Gastrocnemius medialis (tissue), 4 donors: Measurements from ENCODE around the gene TOR1B.

ENCODE experiments used
- POLR2A ChIP-seq, 2 donors: fragments of 450-650 bp; IDR thresholded peaks; one replicate each; pipeline ENCODE4 v1.6.1; 2017; ENCODE audit warnings: antibody characterized with exemption in 2 of 2, mild to moderate bottlenecking in 2 of 2, moderate library complexity in 2 of 2
- TF ChIP-seq, protein P1 (sequence below), 5 experiments: fragments of 450-650 bp in 3 of 5; fragments of 200-600 bp in 2 of 5; sonication (generic) in 2 of 5; IDR thresholded peaks in 4 of 5; conservative IDR thresholded peaks in 1 of 5; 1 replicate in 4 of 5; 2 replicates in 1 of 5; pipeline ENCODE4 v1.5.1; 2016 to 2019; ENCODE audit warnings: antibody characterized with exemption in 5 of 5, mild to moderate bottlenecking in 3 of 5, moderate library complexity in 3 of 5

DNA sequence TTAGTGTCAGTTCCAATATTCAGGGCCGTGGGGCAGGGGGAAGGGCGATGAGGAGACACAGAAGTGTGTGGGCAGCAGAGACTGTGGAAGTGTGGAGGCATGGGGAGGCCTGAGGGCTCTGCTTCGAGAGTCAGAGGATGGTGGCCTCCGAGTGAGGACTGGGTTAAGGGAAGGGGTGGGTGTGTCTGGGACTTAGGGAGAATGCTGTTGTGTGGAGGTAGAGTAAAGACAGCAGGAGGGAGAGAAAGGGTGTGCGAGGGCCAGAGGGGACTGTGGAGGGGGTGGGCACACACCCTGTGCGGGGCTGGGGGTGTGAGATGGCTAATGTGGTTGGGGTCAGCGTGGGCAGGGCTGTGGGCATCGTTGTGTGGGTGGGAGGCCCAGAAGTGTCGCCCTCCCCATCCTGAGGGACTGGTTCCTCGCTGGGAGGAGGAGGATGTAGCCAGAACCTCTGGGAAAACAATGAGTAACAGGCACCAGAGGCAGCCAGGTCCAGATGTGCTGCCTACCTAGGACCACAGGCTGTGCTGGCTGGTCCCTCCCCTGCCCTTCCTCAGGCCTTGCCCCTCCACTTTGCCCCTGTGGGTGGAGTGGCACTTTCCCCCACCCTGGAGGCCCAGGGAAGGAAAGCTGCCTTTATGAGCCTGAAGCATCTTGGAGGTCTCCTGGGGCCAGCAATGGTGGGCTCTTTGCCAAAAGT, 36.5 kb downstream of the TOR1B start:
- TF ChIP-seq, protein P1, sequence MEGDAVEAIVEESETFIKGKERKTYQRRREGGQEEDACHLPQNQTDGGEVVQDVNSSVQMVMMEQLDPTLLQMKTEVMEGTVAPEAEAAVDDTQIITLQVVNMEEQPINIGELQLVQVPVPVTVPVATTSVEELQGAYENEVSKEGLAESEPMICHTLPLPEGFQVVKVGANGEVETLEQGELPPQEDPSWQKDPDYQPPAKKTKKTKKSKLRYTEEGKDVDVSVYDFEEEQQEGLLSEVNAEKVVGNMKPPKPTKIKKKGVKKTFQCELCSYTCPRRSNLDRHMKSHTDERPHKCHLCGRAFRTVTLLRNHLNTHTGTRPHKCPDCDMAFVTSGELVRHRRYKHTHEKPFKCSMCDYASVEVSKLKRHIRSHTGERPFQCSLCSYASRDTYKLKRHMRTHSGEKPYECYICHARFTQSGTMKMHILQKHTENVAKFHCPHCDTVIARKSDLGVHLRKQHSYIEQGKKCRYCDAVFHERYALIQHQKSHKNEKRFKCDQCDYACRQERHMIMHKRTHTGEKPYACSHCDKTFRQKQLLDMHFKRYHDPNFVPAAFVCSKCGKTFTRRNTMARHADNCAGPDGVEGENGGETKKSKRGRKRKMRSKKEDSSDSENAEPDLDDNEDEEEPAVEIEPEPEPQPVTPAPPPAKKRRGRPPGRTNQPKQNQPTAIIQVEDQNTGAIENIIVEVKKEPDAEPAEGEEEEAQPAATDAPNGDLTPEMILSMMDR (IDR thresholded peaks at IDR 0.05 in 4 of 5, conservative IDR thresholded peaks at IDR 0.05 in 1 of 5): no peak
- TF ChIP-seq POLR2A (IDR thresholded peaks at IDR 0.05): no peak
